K562 (cell line): ENCODE measurements around the gene ITGAL. TPM values are rescaled to one million over a fixed set of nuclear protein-coding genes. Genes with fewer than 3 reads are reported as not detected.

Experiments used
- ATAC-seq: fragments of 200-7000 bp; cut with Tn5 transposase; 3 replicates; pipeline ENCODE4 v1.9.1; 2020; ENCODE audit warnings: moderate library complexity
- BruUV-seq: library from RNA; stranded (reverse); fragments of 400-500 nt; replicated peaks from 2 replicates; lab custom pipeline; 2021; lab: Mats Ljungman, UMichigan
- CTCF ChIA-PET: fragments of 300-600 bp; formaldehyde crosslinking; extraction: SDS; loops from one replicate; lab custom pipeline; 2021; ENCODE audit warnings: low intra/inter-chr PET ratio; lab: Yijun Ruan, JAX
- POLR2A ChIA-PET: fragments of 300-600, 350-650 bp; sonication (Branson Sonifier 250); formaldehyde crosslinking; extraction: SDS; loops from one replicate; lab custom pipeline; 2021; ENCODE audit warnings: antibody characterized with exemption, inconsistent platforms; lab: Yijun Ruan, JAX
- DNase-seq, 4 experiments: peaks; one replicate each; pipeline versions ENCODE4 v3.0.0 to v3.0.0-alpha.2; 2011 to 2018; ENCODE audit warnings: low spot score in 3 of 4, mixed read lengths in 3 of 4; ENCODE audit errors: extremely low read depth in 1 of 4
- FAIRE-seq: peaks from 2 replicates; lab custom pipeline; 2011; peaks lifted over from hg19 to GRCh38; lab: Jason Lieb, UNC
- H2AFZ ChIP-seq: 2 replicates; pipeline ENCODE4 v1.6.0; 2011; ENCODE audit warnings: low read depth, low read length, control low read depth, inconsistent platforms
- H3K27ac ChIP-seq: fragments of 200-600 bp; 3 replicates; pipeline ENCODE4 v1.8.0; 2011; ENCODE audit warnings: low read depth, mild to moderate bottlenecking, control low read depth, inconsistent platforms, low read length, moderate library complexity, mixed read lengths; ENCODE audit errors: extremely low read depth
- H3K27me3 ChIP-seq, 2 experiments: fragments of 300-600 bp in 1 of 2; 2 replicates in 1 of 2; 3 replicates in 1 of 2; pipeline versions ENCODE4 v1.6.0 to v1.8.0; 2011; ENCODE audit warnings: inconsistent platforms in 2 of 2, low read length in 2 of 2, mild to moderate bottlenecking in 1 of 2, mixed read lengths in 1 of 2, moderate library complexity in 1 of 2; ENCODE audit not compliant: control insufficient read depth in 2 of 2, insufficient read depth in 2 of 2
- H3K36me3 ChIP-seq: fragments of 300-600 bp; 3 replicates; pipeline ENCODE4 v1.8.0; 2011; ENCODE audit warnings: mild to moderate bottlenecking, low read length, inconsistent platforms; ENCODE audit not compliant: control insufficient read depth, insufficient read depth
- H3K4me1 ChIP-seq, 2 experiments: fragments of 200-600 bp in 1 of 2; replicated peaks in 1 of 2; 2 replicates in 1 of 2; 3 replicates in 1 of 2; pipeline versions ENCODE4 v1.5.1 to v1.8.0; 2011; ENCODE audit warnings: inconsistent platforms in 2 of 2, low read length in 2 of 2, mild to moderate bottlenecking in 1 of 2, mixed read lengths in 1 of 2, moderate library complexity in 1 of 2; ENCODE audit not compliant: control insufficient read depth in 2 of 2, insufficient read depth in 2 of 2
- H3K4me2 ChIP-seq: 2 replicates; pipeline ENCODE4 v1.6.1; 2011; ENCODE audit warnings: low read length, control low read depth, inconsistent platforms, mixed read lengths; ENCODE audit not compliant: insufficient read depth
- H3K4me3 ChIP-seq: fragments of 200-600 bp; sonication (generic), shearing (Covaris generic); 2 replicates; pipeline ENCODE4 v1.5.1; 2016; ENCODE audit warnings: control low read depth, inconsistent platforms
- H3K79me2 ChIP-seq: fragments of 200-600 bp; 3 replicates; pipeline ENCODE4 v1.8.0; 2011; ENCODE audit warnings: low read length, inconsistent platforms; ENCODE audit not compliant: control insufficient read depth, insufficient read depth
- H3K9ac ChIP-seq, 2 experiments: 2 replicates each; pipeline versions ENCODE4 v1.6.0 to v1.6.1; 2011; ENCODE audit warnings: low read depth in 2 of 2, low read length in 2 of 2, control low read depth in 1 of 2, inconsistent platforms in 1 of 2, mild to moderate bottlenecking in 1 of 2, mixed read lengths in 1 of 2; ENCODE audit not compliant: insufficient read depth in 1 of 2
- H3K9me1 ChIP-seq: one replicate; pipeline ENCODE4 v1.6.0; 2011; ENCODE audit warnings: inconsistent platforms, mild to moderate bottlenecking, low read length, moderate library complexity; ENCODE audit not compliant: control insufficient read depth, insufficient read depth
- H3K9me3 ChIP-seq: replicated peaks from 2 replicates; pipeline ENCODE4 v1.5.1; 2011; ENCODE audit warnings: low read depth, low read length, inconsistent platforms; ENCODE audit not compliant: control insufficient read depth, insufficient read depth
- H4K20me1 ChIP-seq: replicated peaks from 2 replicates; pipeline ENCODE4 v1.6.1; 2011; ENCODE audit warnings: low read length, inconsistent platforms, mixed read lengths; ENCODE audit not compliant: control insufficient read depth, insufficient read depth
- CC2D1A ChIP-seq: fragments of 450-650 bp; IDR thresholded peaks from 2 replicates; pipeline ENCODE4 v1.6.1; 2017; ENCODE audit warnings: mild to moderate bottlenecking
- ESRRA ChIP-seq: fragments of 450-650 bp; IDR thresholded peaks from 2 replicates; pipeline ENCODE4 v1.6.1; 2014; ENCODE audit warnings: low read depth, mild to moderate bottlenecking, moderate library complexity, borderline replicate concordance
- FOXJ2 ChIP-seq: fragments of 200-800 bp; sonication (Bioruptor generic); IDR thresholded peaks from 2 replicates; pipeline ENCODE4 v1.6.1; 2016; ENCODE audit warnings: missing genetic modification characterization, missing compliant biosample characterization
- GTF2E2 ChIP-seq: fragments of 200-800 bp; sonication (Bioruptor generic); IDR thresholded peaks from 2 replicates; pipeline ENCODE4 v1.6.1; 2016; ENCODE audit warnings: missing genetic modification characterization, missing compliant biosample characterization
- ILK ChIP-seq: fragments of 450-650 bp; IDR thresholded peaks from 2 replicates; pipeline ENCODE4 v1.6.1; 2016; ENCODE audit warnings: missing genetic modification characterization, low read depth, mild to moderate bottlenecking, missing compliant biosample characterization, moderate library complexity, borderline replicate concordance
- KAT2B ChIP-seq: IDR thresholded peaks from one replicate; pipeline ENCODE4 v1.6.1; 2012; ENCODE audit warnings: low read depth, mild to moderate bottlenecking, control low read depth, inconsistent platforms, low read length, moderate library complexity
- ZBED1 ChIP-seq: IDR thresholded peaks from 2 replicates; pipeline ENCODE4 v1.6.1; 2014
- ZNF232 ChIP-seq: sonication (generic); formaldehyde crosslinking; IDR thresholded peaks from 2 replicates; pipeline ENCODE4 v1.8.0; 2022; ENCODE audit warnings: mild to moderate bottlenecking, missing genetic modification reagents
- ZNF398 ChIP-seq: fragments of 250-450 bp; sonication (Bioruptor Pico); IDR thresholded peaks from 2 replicates; pipeline ENCODE4 v1.8.0; 2021; ENCODE audit warnings: moderate library complexity, mild to moderate bottlenecking, inconsistent platforms
- ZNF586 ChIP-seq: fragments of 450-650 bp; formaldehyde crosslinking; conservative IDR thresholded peaks from 2 replicates; pipeline ENCODE4 v1.4.0; 2020; ENCODE audit warnings: mild to moderate bottlenecking, moderate library complexity
- WGBS: fragments of 100-300 bp; shearing (Covaris generic); methylation state at CpG from one replicate; pipeline ENCODE4 v1.1.6; 2016; ENCODE audit warnings: low coverage, mixed read lengths; ENCODE audit not compliant: insufficient coverage; ENCODE audit errors: missing lambda C conversion rate; 5-methylcytosine and 5-hydroxymethylcytosine counted together
- in situ Hi-C: fragments of 300-500 bp; cut with MboI; formaldehyde crosslinking; loops from 4 replicates; pipeline ENCODE4 v1.15.0; 2018; ENCODE audit warnings: inconsistent platforms, mixed read lengths
- intact Hi-C: fragments of 100-400 bp; cut with micrococcal nuclease; formaldehyde crosslinking; loops from 2 replicates; pipeline ENCODE4 v1.14.2; 2022
- polyA plus RNA-seq, 8 experiments: library from polyadenylated mRNA; depleted of rRNA in 4 of 8; stranded (reverse) in 5 of 8; unstranded in 3 of 8; fragments of >200 nt; fragmentation: Nextera tagmentation in 2 of 8; fragmentation: Illumina TruSeq in 1 of 8; extraction: Ambion mirVana in 2 of 8; extraction: Trizol in 1 of 8; gene quantifications; 2 replicates each; pipeline versions ENCODE4 v1.2.1 to v1.2.3, GENCODE V29; 2011 to 2014; ENCODE audit warnings: inconsistent platforms in 1 of 8, missing spikeins in 1 of 8
- total RNA-seq, 7 experiments: library from RNA; depleted of rRNA in 6 of 7; stranded (reverse); fragments of >200 nt in 6 of 7; fragmentation: Illumina TruSeq in 2 of 7; extraction: Trizol in 2 of 7; gene quantifications; 2 replicates each; pipeline versions ENCODE4 v1.2.1 to v1.2.3, GENCODE V29; 2011 to 2021; ENCODE audit warnings: low replicate concordance in 1 of 7
- TF ChIP-seq, protein P1 (sequence below): sonication (generic); formaldehyde crosslinking; IDR thresholded peaks from 2 replicates; pipeline ENCODE4 v1.8.0; 2022; ENCODE audit warnings: missing genetic modification reagents, mild to moderate bottlenecking, borderline replicate concordance
- TF ChIP-seq, protein P2 (sequence below): fragments of 200-800 bp; sonication (Bioruptor generic); IDR thresholded peaks from 2 replicates; pipeline ENCODE4 v1.6.1; 2016; ENCODE audit warnings: missing genetic modification characterization, missing compliant biosample characterization

ITGAL gene
- total and polyA plus RNA-seq, 9 of the 15 experiments (the other 6 are each of a cell fraction or from before 2014, with no cell fraction given), result 0.01 to 0.53 TPM; not detected in 7

DNA sequence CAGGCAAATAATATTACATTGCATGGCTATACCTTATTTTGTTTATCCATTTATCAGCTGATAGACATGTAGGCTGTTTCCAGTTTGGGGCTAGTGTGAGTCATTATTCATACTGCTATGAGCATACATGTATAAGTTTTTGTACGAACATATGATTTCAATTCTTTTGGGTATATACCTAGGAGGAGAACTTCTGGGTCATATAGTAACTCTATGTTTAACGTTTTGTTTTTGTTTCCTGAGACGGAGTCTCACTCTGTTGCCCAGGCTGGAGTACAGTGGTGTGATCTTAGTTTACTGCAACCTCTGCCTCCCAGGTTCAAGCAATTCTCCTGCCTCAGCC lies 2.4 kb upstream of the ITGAL start (continued):
- TF ChIP-seq ILK (tag), result no peak

DNA sequence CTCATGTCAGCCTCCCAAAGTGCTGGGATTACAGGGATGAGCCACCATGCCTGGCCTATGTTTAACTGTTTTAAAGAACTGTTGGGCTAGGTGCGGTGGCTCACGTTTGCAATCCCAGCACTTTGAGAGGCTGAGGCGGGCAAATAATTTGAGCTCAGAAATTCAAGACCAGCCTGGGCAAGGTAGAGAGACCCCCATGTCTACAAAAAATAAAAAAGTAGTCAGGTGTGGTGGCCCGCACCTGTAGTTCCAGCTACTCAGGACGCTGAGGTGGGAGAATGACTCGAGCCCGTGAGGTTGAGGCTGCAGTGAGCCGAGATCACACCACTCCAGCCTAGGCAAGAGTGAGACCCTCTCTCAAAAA lies 1.9 kb upstream of the ITGAL start:
- ChIA-PET CTCF (no interaction called here), POLR2A (interaction anchor here (0.9 kb wide), 1 partner anchor 39 kb away, joined by 4 read pairs; no protein-coding TSS in a partner anchor)
- H3K4me2 ChIP-seq, result no peak overlapping the region
- no peak for FAIRE-seq
- no peak overlapping the region for H3K4me3 ChIP-seq
- no peaks in the 10 kb centered on the region for H3K27me3 ChIP-seq
- DNase-seq, result no peak
- no peaks in the 10 kb centered on the region for H3K9me1 ChIP-seq
- no peak overlapping the region for H3K9ac ChIP-seq
- ATAC-seq, result no peak
- no TSS peak for BruUV-seq
- no peaks in the 10 kb centered on the region for H3K36me3 ChIP-seq
- no peaks in the 10 kb centered on the region for H4K20me1 ChIP-seq
- H2AFZ ChIP-seq, result no peak overlapping the region
- no peak overlapping the region for H3K27ac ChIP-seq
- 33% methylated on average over 7 of the region's 8 CpGs for WGBS
- H3K79me2 ChIP-seq, result no peaks in the 10 kb centered on the region
- intact Hi-C loops, result no loop called here
- peaks cover 0 to 10% of the 10 kb centered on the region in 2 experiments; a peak in 2 of 5 replicates for H3K4me1 ChIP-seq
- no peaks in the 10 kb centered on the region for H3K9me3 ChIP-seq
- in situ Hi-C loops, result no loop called here
- TF ChIP-seq GTF2E2 (tag), result no peak
- no peak for TF ChIP-seq CC2D1A
- no peak for TF ChIP-seq ZNF586 (CRISPR knock-in tag)
- no peak for TF ChIP-seq FOXJ2 (tag)
- TF ChIP-seq, protein P1, sequence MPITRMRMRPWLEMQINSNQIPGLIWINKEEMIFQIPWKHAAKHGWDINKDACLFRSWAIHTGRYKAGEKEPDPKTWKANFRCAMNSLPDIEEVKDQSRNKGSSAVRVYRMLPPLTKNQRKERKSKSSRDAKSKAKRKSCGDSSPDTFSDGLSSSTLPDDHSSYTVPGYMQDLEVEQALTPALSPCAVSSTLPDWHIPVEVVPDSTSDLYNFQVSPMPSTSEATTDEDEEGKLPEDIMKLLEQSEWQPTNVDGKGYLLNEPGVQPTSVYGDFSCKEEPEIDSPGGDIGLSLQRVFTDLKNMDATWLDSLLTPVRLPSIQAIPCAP (CRISPR knock-in tag), result no peak
- TF ChIP-seq ESRRA, result no peak
- no peak for TF ChIP-seq ZNF398
- TF ChIP-seq ZNF232 (CRISPR knock-in tag), result no peak
- TF ChIP-seq ZBED1, result no peak
- no peak for TF ChIP-seq KAT2B
- TF ChIP-seq, protein P2, sequence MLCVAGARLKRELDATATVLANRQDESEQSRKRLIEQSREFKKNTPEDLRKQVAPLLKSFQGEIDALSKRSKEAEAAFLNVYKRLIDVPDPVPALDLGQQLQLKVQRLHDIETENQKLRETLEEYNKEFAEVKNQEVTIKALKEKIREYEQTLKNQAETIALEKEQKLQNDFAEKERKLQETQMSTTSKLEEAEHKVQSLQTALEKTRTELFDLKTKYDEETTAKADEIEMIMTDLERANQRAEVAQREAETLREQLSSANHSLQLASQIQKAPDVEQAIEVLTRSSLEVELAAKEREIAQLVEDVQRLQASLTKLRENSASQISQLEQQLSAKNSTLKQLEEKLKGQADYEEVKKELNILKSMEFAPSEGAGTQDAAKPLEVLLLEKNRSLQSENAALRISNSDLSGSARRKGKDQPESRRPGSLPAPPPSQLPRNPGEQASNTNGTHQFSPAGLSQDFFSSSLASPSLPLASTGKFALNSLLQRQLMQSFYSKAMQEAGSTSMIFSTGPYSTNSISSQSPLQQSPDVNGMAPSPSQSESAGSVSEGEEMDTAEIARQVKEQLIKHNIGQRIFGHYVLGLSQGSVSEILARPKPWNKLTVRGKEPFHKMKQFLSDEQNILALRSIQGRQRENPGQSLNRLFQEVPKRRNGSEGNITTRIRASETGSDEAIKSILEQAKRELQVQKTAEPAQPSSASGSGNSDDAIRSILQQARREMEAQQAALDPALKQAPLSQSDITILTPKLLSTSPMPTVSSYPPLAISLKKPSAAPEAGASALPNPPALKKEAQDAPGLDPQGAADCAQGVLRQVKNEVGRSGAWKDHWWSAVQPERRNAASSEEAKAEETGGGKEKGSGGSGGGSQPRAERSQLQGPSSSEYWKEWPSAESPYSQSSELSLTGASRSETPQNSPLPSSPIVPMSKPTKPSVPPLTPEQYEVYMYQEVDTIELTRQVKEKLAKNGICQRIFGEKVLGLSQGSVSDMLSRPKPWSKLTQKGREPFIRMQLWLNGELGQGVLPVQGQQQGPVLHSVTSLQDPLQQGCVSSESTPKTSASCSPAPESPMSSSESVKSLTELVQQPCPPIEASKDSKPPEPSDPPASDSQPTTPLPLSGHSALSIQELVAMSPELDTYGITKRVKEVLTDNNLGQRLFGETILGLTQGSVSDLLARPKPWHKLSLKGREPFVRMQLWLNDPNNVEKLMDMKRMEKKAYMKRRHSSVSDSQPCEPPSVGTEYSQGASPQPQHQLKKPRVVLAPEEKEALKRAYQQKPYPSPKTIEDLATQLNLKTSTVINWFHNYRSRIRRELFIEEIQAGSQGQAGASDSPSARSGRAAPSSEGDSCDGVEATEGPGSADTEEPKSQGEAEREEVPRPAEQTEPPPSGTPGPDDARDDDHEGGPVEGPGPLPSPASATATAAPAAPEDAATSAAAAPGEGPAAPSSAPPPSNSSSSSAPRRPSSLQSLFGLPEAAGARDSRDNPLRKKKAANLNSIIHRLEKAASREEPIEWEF, result no peak
